CD4-positive, alpha-beta T cell treated with Interferon gamma for 1 hour (primary cell): Measurements from ENCODE around the gene CD58.

Experiments used
- DNase-seq: peaks from one replicate; pipeline ENCODE4 v3.0.0-alpha.2; 2020

Gene CD58

GRCh38 chr1:116465845-116466685, 104.8 kb downstream of the CD58 start:
- no peak for DNase-seq

- DNase-seq, result no peak
Measured at GRCh38 chr1:116465477-116465844, 105.4 kb downstream of the CD58 start.
